ENCODE data around the gene MAML3.

MAML3 gene

GRCh38 chr4:140153718-140154571 lies at the start of gene MAML3:
TSS of gene MAML3 (minus strand) at chr4:140154184. CDS start at chr4:140153327, 857 bp downstream.
- in situ Hi-C loops (cut with MboI; ENCODE audit: low sequenced_read_pairs): loop anchor here (10.0 kb wide), 1 partner anchor 101 kb away; no protein-coding TSS in a partner anchor

DNA sequence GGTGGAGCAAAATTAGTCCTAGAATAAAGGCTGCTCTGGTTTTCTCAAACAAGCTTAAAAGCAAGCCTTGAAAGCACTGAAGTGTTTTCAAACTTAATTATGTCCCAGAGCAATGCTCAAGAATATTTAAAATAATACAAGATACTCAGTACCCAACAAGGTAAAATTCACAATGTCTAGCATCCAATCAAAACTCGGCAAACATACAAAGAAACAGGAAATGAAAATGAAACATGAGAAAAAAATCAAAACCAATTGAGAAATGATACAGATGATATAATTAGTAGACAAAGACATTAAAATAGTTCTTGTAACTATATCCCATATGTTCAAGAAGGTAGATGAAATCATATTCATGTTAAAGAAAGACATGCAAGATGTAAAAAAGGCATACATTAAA lies 45.0 kb upstream of the MAML3 start:
- in situ Hi-C loops (cut with MboI; ENCODE audit: low sequenced_read_pairs): no loop called here

DNA sequence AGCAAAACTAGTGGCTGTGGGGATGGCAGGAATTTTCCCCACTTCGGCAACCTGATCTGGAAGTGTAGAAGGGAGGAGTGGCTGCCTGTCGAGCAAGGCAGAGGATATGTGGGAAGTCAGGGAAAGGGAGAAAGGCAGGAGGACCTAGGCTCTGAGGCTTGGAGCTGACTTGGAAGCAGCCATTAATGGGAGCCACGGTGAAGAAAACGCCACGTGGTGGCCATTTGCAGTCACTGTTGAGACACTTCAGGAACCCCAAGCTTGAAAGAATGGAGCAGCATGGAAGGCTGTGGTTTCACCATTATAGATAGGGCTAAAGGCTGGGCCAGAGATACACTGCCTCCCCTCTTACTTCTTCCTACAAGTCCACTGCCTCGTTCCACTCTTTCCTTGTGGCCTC lies 41.8 kb upstream of the MAML3 start:
- in situ Hi-C loops (cut with MboI; ENCODE audit: low sequenced_read_pairs): no loop called here

- in situ Hi-C loops (cut with MboI; ENCODE audit: low sequenced_read_pairs): no loop called here
These were observed 35.8 kb upstream of the MAML3 start for GRCh38 chr4:140189805-140190204.

- in situ Hi-C loops (cut with MboI; ENCODE audit: low sequenced_read_pairs): no loop called here
These were observed 35.0 kb upstream of the MAML3 start for GRCh38 chr4:140188975-140189374.

DNA sequence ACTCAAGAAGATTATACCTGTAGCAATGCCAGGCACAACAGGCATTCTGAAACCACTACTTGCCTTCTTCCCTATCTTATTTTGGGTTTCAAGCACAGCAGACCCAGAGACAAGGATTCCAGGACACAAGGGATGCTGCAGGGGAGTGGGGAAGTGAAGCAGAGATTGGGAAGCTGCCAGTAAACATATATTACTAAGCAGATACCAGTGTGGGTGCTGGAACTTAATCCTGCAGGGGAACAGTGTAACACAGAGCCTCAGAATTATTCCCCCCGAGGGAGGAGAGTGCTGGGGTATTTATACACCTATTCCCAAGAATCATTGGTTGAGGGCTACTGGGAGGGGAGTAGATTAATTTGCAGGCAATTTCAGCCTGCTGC lies 33.3 kb upstream of the MAML3 start:
- in situ Hi-C loops (cut with MboI; ENCODE audit: low sequenced_read_pairs): no loop called here

GRCh38 chr4:140186651-140187315 lies 32.8 kb upstream of the MAML3 start:
- in situ Hi-C loops (cut with MboI; ENCODE audit: low sequenced_read_pairs): no loop called here

DNA sequence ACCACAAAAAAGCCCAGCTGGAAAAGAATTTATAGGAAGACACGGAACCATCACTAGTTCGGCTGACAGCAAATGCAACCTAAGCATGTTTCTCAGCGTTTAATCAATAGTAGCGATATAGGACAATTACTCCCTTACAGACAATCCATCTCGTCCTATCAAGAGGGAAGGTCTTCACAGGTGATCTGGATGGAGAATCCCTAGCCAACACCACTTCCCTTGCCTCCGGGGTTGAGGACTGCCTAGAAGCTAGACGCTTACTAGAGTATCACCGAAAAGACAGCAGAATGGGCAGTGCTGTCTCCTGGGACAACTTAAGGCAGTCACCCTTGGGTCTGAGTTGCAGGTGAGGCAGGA lies 32.1 kb upstream of the MAML3 start:
- in situ Hi-C loops (cut with MboI; ENCODE audit: low sequenced_read_pairs): no loop called here

GRCh38 chr4:140185412-140186081 lies 31.6 kb upstream of the MAML3 start:
- in situ Hi-C loops (cut with MboI; ENCODE audit: low sequenced_read_pairs): no loop called here

DNA sequence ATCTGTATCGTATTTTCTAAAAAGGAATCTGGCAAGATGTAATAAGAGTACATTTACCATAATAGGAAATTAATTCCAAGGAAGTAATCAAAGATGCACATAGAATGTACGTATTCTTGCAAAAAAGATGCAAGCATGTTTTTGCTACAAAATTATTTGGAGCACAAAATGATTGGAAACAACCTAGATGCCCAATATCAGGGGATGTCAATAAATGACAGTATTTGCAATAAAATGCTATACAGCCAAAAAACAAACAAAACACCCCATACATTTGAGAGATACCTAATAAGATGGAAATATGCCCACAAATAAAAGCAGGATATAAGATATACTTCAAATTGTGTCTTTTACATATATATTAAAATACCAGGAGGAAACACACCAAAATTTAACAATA lies 29.3 kb upstream of the MAML3 start:
- in situ Hi-C loops (cut with MboI; ENCODE audit: low sequenced_read_pairs): no loop called here

DNA sequence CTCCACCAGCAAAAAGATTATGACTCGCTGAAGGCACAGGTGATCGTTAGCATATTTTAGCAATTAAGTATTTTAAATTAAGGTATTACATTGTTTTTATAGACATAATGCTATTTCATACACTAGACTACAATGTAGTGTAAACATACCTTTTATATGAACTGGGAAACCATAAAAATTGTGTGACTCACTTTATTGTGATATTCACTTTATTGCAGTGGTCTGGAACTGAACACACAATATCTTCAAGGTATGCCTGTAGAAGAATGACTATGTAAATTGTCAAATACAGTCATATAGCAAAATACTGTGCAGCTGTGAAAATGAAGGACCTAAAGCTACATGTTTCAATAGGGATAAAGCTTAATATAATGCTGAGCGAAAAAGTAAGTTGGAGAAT lies 26.6 kb upstream of the MAML3 start:
- in situ Hi-C loops (cut with MboI; ENCODE audit: low sequenced_read_pairs): no loop called here

DNA sequence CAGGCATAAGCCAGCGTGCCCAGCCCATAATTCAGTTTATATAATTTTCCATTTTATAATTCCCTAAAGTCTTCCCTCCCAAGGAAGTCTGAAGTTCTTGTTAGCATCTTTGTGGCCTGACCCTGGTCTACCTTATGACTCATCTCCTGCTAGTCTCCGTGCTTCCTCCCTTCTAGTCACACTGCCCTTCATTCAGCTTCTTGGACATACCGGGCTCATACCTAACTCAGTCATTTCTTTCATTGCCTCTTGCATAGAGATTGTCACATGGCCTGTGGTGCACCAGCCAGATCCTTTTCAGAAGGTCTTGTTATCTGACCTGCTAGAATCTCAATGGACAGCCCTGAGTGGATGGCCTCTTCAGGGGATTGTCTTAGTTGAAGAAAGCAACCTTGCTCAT lies 22.8 kb upstream of the MAML3 start:
- in situ Hi-C loops (cut with MboI; ENCODE audit: low sequenced_read_pairs): no loop called here

- in situ Hi-C loops (cut with MboI; ENCODE audit: low sequenced_read_pairs): no loop called here
These were observed 20.6 kb upstream of the MAML3 start for GRCh38 chr4:140174543-140174942.

GRCh38 chr4:140172960-140173359 lies 19.0 kb upstream of the MAML3 start:
- in situ Hi-C loops (cut with MboI; ENCODE audit: low sequenced_read_pairs): no loop called here

DNA sequence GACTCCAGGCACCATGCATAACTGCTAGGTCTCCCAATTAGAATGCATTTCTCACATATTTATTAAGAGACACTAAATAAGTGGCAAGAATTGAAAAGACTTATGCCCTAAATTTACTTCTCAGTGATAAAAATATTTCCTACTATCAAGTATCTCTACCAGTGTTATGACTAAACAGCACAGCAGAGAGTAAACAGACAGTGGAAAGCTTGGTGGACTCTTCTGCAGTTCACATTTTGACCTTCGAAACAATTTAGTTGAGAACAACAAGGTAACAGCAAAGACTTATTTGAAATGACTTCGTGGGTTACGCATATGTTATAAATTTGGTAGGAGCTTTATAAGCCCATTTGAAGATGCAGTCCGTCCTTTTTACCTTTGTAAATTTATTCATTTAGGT lies 16.3 kb upstream of the MAML3 start:
- in situ Hi-C loops (cut with MboI; ENCODE audit: low sequenced_read_pairs): no loop called here

DNA sequence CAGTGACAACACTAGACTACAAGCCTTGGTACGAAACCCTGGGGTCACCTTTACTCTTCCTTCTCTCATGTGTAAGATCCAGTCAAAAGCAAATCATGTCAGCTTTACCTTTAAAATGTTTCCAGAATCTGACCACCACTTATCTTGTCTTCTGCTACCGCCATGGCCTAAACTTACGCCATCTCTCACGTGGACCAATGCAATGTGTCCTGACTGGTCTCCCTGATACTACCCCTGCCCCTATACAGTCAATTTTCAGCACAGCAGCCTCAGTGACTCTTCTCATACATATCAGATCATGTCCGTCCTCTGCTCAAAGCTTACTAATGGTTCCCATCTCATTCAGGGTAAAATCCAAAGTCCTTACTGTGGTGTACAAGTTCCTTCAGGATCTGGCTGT lies 15.0 kb upstream of the MAML3 start:
- in situ Hi-C loops (cut with MboI; ENCODE audit: low sequenced_read_pairs): no loop called here

DNA sequence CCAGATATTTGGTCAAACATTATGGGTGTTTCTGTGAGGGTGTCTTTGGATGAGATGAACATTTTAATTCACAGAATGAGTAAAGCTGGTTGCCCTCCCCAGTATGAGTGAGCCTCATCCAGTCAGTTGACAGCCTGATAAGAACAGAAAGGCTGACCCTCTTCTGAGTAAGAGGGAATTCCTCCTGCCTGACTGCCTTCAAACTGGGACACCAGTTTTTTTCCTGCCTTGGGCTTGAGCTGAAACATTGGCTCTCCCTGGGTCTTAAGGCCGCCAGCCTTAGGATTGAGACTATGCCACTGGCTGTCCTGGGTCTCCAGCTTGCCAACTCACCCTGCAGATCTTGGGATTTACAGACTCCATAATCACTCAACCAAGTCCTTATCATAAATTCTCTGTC lies 14.5 kb upstream of the MAML3 start:
- in situ Hi-C loops (cut with MboI; ENCODE audit: low sequenced_read_pairs): no loop called here

DNA sequence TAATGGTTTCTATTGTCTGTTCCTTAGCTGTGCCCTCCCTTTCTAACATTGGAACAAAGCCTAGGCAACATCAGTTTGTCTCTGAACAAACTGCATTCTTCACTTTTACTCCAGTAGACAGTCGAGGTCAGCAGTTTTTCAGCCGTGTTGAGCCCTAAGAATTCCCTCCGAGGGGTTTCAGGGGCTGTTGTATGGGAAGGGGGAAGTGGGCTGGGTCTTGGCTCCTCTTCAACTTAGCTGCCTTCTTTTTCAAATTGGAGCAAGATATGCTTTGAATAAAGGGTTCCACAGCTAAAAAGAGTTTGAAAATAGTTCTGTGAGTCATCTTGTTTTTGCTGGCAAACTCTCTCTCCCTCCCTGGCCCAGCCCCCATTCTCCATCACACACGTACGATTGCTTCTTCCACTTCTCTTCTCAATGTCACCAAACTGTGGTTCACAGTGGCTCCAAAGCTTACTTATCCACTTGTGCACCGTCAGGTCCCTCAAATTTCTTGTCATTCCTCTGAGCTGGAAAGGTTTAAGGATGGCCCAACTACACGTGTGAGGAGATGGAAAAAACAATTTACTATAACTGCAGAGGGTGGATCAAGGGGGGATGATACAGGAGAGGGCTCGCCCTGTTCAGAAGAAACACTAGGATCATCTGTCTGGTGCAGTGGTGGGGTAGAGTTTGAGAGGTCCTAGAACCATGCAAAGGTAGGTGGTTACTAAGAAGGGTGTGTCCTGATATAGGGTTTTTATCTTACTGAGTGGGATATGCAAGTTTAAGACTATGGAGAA lies 9.2 kb upstream of the MAML3 start:
- in situ Hi-C loops (cut with MboI; ENCODE audit: low sequenced_read_pairs): no loop called here

DNA sequence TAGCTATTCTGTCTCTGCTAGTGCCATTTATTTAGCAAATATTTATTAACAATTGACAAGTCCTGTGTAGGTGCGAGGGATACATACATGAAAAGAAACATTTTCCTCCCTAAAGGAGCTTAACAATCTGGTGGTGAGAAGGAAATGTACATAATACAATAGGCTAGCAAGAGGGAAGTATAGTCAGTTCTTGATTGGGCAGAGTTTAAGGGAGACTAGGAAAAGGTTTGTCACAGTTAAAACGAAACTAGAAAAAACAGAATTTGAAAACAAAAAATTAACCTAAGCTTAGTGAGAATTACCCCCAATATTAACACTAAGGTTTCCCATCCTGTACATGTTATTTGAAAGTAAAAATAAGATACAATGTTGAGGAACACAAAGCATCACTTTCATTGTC lies 8.6 kb upstream of the MAML3 start:
- in situ Hi-C loops (cut with MboI; ENCODE audit: low sequenced_read_pairs): no loop called here

DNA sequence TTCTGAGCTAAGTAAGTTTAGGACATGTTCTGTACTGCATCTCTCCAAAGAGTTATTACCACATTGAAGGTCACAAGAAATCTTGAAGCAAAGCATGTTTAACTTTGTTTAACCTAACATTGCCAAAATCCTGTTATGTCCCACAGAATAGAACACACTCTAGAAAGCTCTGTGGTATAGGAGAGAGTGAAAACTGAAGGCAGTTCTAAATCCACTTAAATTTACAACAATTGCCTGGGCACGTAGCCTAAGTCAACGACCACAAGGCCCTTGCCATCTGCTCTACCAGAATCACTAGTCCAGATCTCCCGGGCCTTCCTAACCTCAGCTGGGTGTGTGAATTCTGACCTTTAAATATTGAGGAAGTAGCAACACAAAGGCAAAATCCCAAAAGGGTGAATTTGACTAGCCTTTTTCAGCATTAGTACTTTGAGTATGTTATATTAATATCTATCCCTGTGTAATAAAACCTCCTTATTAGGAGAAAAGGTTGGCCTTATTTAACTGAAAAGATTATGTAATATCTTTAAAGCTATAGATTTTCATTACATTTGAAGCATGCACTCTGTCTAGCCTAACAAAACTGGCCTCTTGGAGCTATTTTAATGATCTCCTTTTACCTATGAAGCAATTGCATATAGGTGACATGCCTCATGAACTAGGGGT lies 4.5 kb upstream of the MAML3 start:
- in situ Hi-C loops (cut with MboI; ENCODE audit: low sequenced_read_pairs): loop anchor here (10.0 kb wide), 1 partner anchor 96 kb away; no protein-coding TSS in a partner anchor

All from HL-60/S4 treated with phorbol 12-myristate 13-acetate at 8.2 ng/mL for 4 days and 3 days (cell line).